Epidermal melanocyte (primary cell): Measurements from ENCODE around the gene HCFC1.

Source experiments
- DNase-seq: peaks from one replicate; pipeline ENCODE4 v3.0.0; 2011; ENCODE audit warnings: low spot score; ENCODE audit not compliant: insufficient read length

Gene HCFC1

DNA sequence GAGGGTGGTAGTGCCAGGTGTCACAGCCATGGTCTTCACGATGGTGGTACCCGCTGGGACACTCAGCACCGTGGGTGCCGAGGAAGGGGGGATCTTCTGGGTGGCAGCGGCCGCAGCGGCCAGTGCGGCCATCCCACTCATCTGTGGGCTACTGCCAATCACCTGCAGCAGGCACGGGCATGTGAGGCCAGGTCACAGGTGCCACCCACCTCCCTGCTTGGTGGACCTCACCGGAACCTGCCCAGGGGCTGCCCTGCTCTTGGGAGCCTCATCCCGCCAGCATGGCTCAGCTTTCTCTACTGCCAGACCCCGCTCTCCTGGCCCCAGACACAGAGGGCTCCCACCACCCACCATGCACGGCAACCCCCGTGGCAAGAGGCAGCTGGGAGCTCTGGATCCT, 13.0 kb downstream of the HCFC1 start:
- DNase-seq, result no peak

DNA sequence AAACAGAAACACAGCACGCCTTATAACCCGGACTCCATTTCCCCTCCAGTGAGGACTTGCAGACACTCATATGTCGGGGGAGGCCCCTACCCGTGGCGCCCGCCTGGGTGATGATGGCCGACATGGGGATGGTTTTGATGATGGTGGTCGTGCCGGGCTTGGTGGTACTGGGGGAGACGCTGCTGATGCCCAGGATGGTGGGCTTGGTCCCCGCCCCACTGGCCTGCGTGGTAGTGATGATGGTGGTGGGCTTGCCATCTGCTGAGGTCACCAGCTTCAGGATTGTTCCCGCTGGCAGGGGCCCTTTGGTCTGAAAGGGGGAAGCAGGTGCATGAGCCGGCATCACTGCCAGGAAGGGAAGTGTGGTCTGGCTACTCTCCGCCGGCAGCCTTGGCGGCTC, 14.4 kb downstream of the HCFC1 start:
- no peak for DNase-seq

DNA sequence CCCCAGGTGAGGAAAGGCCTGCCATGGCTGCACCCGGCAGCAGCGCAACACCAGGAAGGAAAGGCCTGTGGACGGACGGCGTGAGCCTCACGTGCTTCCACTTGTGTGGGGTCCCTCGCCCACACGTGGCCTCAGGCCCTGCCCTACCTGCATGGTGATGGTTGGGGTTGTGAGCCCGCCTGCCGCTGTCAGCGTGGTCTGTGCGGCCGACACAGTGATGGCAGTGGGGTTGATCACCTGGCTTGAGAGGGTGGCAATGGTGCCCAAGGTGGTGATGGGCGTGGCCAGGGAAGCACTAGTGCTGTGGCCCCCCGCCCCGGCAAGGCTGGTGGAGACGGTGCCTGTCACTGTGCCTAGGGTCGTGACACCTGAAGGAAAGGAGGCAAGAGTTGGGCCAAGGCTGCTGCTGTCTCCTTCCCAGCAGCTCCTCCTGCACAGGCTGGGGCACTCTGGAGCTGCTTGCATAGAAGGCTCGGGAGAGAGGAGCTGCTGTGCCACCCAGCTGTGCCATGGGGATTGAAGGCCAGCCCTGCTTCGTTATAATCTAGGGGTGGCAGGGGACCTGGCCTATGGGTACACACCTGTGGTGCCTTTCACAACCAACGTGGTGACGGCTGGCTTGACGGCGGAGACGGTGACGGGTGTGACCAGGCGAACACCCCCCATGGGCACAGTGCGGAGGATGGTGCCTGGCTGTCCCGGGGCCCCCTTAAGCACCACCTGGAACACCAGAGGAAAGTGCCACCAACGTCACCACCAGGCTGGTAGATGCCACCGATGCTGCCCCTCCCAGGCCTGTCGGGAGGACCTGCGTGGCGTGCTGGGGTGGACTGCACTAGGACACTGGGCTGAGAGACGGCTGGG, 15.3 kb downstream of the HCFC1 start:
- no peak for DNase-seq

DNA sequence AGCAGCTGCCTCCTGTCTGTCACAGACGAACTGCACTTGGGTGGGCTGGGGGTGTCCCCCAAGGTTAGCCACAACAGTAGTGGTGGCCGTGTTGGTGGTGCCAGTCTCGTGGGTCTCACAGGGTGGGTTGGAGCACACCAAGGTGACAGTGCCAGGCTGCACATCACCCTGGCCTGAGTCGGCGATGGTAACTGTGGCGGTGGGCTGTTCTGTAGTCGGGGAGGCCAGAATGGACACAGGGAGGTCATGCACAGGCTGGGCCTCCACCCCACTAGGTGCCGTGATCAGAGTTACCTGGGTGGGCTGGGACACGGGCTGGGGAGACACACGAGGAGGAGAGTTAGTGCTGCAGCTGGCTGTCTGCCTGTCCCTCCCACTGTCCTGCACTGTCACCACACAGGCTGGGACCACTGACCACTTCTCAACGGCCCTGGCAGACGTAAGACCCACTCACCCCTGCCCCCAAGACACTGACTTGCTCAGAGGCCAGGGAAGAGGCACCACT, 16.3 kb downstream of the HCFC1 start:
- no peak for DNase-seq

DNA sequence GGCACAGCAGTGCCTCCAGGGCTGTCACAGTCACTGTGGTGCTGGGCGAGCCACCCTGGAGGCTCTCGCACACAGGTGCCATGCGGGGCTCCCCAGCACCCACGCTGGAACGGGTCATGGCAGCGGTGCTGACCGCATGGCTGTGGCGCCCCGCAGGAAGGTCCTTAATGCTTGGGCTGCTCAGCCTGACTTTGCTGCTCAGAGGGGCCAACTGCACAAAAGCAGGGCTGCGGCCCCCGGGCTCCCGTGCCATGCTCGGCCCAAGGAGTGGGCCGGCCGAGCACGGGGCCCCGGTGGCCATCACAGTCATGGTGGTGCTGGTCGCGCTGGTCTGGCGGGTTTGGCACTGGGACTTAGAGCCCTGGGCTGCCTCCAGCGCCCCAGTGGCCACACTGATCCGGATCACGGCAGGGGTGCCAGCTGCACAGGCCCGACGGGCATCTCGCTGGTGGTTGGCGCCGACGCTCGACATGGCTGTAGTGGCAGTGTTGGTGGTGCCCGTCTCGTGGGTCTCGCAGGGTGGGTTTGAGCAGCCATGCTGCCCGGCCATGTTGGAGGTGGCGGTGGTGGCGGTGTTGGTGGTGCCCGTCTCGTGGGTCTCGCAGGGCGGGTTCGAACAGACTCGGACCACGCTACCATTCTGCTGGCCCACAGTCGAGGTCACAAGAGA, 16.9 kb downstream of the HCFC1 start:
- no peak for DNase-seq

DNA sequence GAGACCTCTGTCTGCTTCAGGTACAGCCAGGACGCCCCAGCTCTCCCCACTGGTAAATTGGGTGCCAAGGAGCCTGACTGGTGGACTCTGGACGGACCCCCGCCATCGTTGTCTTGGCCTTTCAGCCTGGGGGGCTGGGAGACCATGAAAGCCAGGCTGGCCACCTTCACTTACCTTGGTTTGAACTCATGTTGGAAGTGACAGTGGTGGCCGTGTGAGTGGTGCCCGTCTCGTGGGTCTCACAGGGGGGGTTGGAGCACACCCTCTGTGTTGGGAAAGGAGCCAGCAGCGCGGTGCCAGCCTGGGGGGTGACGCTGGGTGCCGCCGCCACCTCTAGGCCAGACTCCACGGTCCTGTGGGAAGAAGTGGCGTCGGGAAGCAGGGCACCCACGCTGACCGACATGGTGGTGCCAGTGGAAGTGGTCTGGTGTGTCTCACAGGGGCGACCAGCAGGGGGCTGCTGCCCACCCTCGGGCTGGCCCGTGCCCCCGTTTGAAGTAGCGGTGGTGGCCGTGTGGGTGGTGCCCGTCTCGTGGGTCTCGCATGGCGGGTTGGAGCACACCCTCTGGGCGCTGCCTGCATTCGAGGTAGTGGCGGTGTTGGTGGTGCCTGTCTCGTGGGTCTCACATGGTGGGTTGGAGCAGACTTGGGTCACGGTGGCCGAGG, 17.6 kb downstream of the HCFC1 start:
- DNase-seq, result no peak

DNA sequence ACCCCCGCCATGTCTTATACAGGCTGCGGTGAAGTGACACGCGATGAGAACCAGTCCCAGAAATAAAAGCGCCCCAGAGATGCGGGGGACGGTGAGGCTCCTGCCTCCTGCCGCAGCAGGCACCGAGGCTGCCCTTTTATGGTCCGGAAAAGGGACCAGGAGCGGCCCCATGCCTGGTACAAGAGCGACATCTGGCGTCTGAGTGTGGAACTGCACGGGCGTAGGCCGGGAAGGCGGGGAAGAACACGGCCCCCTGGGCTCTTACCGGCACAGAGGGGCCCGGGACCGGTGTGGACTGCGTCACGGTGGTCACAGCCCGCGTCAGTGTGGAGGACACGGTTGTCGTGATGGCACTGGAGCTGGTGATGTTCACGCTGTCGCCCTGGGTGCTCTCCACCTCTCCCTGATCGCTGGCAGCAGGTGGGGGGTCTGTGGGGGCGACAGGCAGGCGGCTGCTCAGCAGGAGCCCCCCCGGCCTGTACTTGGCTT, 18.2 kb downstream of the HCFC1 start:
- peak; percentile 74 for DNase-seq

DNA sequence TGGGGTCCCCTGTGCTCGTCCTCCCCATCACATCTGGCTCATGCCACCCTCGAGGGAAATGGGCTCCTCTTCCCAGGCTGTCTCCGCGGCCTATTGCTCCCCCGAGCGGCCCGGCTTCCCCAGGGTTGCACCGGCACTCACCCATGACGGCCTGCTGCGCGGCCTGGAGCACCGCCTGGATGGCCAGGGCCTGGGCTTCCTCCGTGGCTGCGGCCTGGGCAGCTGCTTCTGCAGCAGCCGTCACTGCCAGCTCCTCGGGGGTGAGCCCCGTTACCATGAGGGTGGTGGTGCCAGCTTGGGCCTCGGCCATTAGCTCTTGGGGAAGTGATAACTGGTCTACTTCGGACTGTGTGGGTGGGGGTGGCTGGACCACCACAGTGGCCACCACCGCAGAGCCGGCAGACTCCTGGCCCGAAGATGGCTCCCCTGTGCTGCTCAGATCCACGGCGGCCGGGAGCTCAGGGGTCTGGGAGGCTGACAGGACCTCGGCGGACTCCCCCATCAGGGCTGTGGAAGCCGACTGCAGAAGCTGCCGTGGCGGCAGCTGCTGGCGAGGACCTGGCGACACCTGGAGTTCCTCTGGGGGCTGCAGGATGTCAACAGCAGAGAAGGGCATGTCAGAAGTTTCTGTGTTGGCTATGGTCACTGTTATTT, 19.1 kb downstream of the HCFC1 start:
- DNase-seq, result no peak

DNA sequence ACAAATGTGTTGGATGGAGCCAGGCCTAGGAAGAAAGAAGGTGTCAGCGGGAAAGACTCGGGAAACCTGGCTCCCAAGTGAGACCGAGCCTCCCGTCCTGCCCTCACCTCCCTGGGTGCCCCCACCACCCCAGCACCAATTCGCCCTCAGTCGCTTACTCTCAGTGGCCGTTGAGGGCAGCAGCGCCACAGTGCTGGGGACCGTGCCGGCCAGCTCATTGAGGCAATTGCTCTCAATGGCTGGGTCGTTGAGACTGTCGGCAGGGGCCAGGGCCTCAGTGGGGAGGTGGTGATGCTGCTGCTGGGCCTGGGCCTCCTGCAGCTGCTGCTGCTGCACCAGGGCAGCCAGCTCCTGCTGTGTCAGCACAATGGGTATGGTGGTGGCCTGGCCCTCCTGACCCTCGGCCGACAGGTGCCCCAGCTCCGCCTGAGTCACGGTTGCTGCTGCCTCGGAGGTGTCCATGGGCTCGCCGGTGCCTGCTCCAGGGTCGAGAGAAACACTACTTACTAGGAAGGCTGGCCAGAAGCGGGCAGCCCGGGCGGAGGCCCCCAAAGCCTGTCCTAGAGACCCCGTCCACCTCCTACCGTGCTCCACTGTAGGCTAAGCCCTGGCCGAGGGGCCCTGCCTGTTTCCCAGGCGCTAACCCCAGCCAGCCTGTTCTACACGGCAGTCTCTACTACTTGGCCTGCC, 19.8 kb downstream of the HCFC1 start:
- no peak for DNase-seq

DNA sequence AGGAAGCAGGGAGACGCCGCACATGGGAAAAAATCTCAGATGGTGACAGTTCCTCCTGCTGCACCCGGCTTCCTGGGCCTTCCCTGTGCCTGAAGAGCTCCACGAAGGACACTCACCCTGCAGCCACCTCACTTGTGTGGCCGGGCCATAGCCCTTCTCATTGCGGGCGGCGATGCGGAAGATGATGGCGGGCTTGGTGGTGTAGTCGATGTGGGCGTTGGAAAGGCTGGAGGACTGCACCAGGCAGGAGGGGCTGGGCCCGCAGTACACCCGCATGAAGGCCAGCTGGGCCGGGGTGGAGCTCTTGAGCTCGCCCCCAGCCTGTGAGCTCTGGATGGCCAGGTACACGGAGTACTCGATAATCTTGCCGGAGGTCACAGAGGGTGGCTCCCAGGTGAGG, 21.5 kb downstream of the HCFC1 start:
- DNase-seq, result no peak

DNA sequence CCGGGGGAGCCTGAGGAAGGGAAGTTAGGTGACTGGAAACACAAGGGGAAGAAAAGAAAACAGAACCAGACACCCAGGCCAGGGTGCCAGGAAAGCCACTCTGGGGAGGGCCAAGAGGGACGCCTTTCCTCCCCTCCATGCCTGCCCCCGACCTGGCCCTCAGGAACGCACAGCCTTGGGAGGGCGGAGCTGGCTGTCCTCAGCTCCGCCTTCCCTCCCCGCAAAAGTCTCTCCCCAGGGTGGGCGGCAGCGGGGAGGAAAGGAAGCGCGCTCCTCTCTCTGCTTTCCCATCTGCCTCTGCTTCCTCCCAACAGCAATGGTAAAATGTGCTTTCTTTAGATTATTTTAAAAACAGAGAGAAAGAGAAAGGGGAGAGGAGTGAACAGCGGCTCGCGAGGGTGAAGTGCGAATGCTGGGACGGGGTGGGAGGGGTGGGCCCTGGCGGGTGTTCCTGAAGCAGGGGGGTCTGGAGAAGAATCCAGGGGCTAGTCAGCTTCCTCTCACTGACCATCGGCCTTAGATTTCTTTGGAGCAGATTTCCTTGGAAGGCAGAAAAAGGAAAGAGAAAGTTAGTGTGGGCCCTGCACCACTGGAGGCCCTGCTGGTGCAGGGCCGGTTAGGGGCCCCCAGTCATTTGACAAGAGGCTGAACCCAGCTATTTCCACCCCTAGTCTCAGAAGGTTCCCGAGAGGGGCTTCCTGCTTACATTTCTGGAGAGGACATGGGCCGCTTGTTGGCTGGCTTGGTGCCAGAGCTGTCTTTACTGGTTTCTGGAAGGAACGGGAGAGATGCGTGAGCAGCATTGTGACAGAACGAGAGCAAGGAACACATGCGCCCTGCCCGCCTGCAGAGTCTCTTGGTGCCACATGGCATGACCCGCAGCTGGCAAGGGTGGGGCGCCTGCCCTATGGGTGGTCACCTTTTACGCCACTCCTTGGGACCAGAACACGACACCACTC, 22.5 kb downstream of the HCFC1 start:
- no peak for DNase-seq

DNA sequence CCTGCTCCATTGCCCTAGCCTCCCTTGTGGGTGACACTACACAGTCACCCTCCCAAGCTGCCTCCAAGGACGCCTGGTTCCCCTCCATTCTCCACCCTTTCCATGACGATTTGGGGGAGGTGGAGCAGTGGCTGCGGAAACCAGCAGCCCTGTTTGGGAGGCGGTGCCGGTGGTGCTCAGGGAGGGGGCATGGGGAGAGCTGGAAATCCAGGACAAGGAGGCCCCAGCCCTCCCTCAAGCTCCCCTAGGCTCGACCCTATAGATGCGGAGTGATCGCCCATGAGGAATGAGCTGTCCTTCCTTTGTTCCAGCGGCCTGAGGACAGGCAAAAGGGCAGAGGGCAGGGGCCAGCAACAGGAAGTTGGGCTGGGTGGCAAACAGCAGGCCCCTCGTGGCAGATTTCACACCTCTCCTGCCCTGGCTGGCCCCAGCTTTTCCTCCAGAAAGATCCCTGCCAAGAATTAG, 23.6 kb downstream of the HCFC1 start:
- no peak for DNase-seq

DNA sequence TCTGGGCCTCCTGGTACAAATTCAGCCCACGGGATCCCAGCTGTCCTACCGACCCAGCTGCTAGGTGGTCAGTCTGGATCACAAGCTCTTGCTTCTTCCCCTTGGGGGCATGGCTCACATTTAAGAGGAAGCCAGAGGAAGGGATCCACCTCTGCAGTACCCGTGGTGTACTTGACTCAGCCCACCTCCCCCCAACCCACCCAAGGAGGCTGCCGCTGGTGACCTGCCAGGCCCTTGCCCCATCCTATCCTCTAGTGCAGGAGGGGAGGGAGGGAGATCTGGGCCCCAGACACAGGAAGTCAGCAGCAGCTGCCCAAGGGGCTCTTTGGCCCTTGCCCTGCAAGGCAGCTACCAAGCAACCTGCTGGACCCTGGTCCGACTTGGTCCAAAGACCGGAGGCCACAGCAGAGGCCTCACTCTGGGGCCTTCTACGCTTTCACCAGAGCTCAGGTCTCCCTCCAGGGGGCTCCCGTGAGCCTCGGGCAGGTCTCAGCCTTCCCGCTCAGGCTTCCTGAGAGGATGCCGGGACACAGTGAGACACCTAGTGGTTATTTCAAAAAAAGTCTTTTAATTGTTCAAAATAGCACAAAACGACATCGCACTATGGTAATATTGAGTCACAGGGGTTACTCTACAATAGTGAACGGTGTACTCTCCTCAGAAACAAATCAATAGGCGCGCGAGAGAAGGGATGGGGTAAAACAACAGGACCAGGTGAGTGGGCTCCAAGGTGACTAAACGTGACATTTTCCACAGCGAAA, 24.4 kb downstream of the HCFC1 start:
- DNase-seq, result peak; percentile 77

DNA sequence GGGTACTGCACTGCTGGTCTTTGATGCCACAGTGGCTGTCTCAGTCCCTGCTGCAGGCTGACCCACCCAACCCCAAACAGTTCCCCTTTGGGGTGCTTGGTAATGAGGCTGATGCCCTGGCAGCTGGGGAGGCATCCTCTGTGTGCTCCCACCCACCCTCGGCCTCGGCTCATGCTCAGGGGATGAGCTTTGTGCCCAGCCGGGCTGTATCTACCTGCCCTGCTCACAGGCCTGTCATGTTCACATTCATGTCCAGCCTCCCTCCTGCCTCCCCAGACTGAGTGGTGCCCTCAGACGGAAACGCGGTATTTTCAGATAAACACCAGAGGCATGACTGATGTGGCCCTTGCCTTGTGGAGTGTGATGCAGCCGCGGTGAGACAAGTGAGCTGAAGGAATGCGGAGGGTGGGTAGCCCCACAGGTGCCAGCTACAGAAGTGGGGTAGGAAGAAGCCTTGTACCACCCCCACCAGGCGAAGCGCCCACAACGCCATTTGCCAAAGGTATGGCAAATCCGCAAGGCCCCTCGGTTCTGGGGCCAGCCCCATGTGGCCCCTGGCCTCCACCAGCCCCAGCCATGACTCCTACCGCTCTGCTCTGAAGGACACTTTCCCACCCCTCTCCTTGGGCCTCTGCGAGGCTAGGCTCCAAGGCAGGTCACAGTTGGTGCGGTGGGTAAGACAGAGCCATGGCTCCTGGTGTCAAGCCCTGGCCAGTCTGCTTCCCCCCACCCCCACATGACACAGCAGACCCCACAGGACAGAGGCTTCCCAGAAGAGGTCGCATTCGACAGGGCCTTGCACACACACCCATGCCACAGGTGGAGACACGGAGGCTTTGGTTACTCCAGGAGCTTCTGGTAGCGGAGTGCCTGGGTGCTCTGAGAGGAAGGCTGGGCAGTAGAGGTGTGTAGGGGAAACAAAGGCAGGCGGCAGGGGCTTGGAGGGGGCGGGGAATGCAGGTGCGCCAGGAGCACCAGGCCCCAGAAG, 25.4 kb downstream of the HCFC1 start:
- no peak for DNase-seq

DNA sequence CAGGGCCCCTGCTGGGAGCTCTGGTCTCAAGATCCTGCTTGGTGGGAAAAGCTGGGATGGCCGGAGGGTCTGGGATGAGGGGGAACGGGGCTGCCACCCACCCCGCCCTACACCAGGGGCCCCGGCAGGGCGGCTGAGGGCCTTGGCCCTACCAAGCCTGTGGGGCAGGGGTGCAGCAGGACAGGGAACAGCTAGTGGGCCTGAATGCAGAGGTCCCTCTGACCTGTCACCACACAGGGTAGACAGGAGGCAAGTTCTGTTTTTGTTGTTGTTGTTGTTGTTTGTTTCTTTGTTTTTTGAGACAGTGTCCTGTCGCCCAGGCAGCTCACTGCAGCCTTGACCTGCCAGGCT, 26.8 kb downstream of the HCFC1 start:
- DNase-seq, result no peak

DNA sequence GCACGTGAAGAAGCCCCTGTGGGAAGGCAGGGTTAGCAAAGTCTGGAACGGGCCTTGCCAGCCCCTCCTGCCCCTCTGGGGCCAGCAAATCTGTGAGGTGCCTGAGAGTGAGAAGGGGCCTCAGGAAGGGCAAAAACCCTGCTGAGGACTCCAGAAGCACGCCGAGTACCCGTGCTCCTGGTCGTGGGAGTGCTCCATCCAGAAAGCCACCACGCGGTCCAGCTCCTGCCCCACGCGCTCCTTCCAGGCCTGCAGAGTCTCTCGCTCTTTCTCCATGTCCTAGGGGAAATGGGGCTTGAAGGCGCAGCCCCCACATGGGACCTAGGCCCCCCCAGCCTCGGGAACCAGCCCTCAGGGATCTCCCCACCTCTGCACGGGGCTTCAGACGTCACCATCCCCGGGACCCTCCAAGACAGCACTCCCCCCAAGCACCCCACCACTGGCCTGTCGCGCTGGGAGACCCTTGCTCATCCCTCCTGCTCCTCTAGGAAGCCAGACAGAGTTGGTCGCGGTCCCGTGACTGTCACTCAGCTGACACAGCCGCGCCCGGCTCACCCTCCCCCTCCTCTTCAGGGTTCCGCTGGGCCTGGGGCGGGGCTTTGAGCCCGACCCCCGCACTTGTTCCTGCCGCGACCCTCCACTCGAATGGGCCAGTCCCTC, 27.3 kb downstream of the HCFC1 start, which contains the start of gene RENBP:
RENBP (minus strand) TSS at position 504 of the 660 bp plus-strand sequence; CDS start at position 471, 33 bp downstream.
- DNase-seq, result no peak
